HEK293 (cell line): Measurements from ENCODE around the gene IGFALS.
A peak's percentile ranks its signal among the peaks of the same experiment; 100 is the strongest.

Experiments used
- CTCF ChIA-PET: fragments of 350-600 bp; formaldehyde crosslinking; extraction: SDS; loops from one replicate; lab custom pipeline; 2021; ENCODE audit warnings: antibody characterized with exemption; lab: Yijun Ruan, JAX
- POLR2A ChIA-PET: fragments of 300-600 bp; formaldehyde crosslinking; extraction: SDS; loops from one replicate; lab custom pipeline; 2020; ENCODE audit warnings: antibody characterized with exemption, inconsistent platforms; lab: Yijun Ruan, JAX
- H3K27ac ChIP-seq: fragments of 200-500 bp; sonication (Bioruptor generic); 2 replicates; pipeline ENCODE4 v1.5.1; 2014; ENCODE audit warnings: low read depth, low read length, control low read depth, inconsistent platforms; ENCODE audit errors: extremely low read depth
- H3K36me3 ChIP-seq, 2 experiments: fragments of 200-500 bp in 1 of 2; sonication (Bioruptor generic) in 1 of 2; 1 replicate in 1 of 2; 2 replicates in 1 of 2; pipeline ENCODE4 v1.5.1; 2014 to 2017; ENCODE audit warnings: inconsistent platforms in 2 of 2, low read length in 2 of 2; ENCODE audit not compliant: control insufficient read depth in 2 of 2, insufficient read depth in 1 of 2
- H3K4me1 ChIP-seq: fragments of 200-500 bp; sonication (Bioruptor generic); 2 replicates; pipeline ENCODE4 v1.5.1; 2014; ENCODE audit warnings: mild to moderate bottlenecking, low read length, inconsistent platforms; ENCODE audit not compliant: control insufficient read depth, insufficient read depth
- H3K4me3 ChIP-seq: 2 replicates; pipeline ENCODE4 v1.5.1; 2011; ENCODE audit warnings: low read depth, mild to moderate bottlenecking, control low read depth, low read length, moderate library complexity
- H3K9me3 ChIP-seq: fragments of 200-500 bp; sonication (Bioruptor generic); 2 replicates; pipeline ENCODE4 v1.5.1; 2014; ENCODE audit warnings: low read depth, low read length, inconsistent platforms; ENCODE audit not compliant: control insufficient read depth, insufficient read depth
- HOXD13 ChIP-seq: sonication (generic); formaldehyde crosslinking; IDR thresholded peaks from 2 replicates; pipeline ENCODE4 v1.8.0; 2022; ENCODE audit warnings: missing genetic modification reagents, borderline replicate concordance
- KLF1 ChIP-seq: fragments of 450-650 bp; formaldehyde crosslinking; IDR thresholded peaks from 2 replicates; pipeline ENCODE4 v1.5.1; 2016; ENCODE audit warnings: missing biosample characterization, missing genetic modification characterization
- MEIS1 ChIP-seq: sonication (generic); formaldehyde crosslinking; IDR thresholded peaks from 2 replicates; pipeline ENCODE4 v1.8.1; 2022; ENCODE audit warnings: missing genetic modification reagents, mild to moderate bottlenecking, borderline replicate concordance
- MYNN ChIP-seq: fragments of 450-650 bp; formaldehyde crosslinking; IDR thresholded peaks from 2 replicates; pipeline ENCODE4 v1.5.1; 2016; ENCODE audit warnings: missing biosample characterization, missing genetic modification characterization, borderline replicate concordance
- PRDM10 ChIP-seq: fragments of 450-650 bp; formaldehyde crosslinking; IDR thresholded peaks from 2 replicates; pipeline ENCODE4 v1.5.1; 2016; ENCODE audit warnings: missing biosample characterization, missing genetic modification characterization
- SP2 ChIP-seq: fragments of 450-650 bp; formaldehyde crosslinking; IDR thresholded peaks from 2 replicates; pipeline ENCODE4 v1.5.1; 2016; ENCODE audit warnings: missing biosample characterization, missing genetic modification characterization
- SP3 ChIP-seq: fragments of 450-650 bp; formaldehyde crosslinking; IDR thresholded peaks from 2 replicates; pipeline ENCODE4 v1.5.1; 2016; ENCODE audit warnings: missing biosample characterization, missing genetic modification characterization
- SP7 ChIP-seq: fragments of 450-650 bp; formaldehyde crosslinking; IDR thresholded peaks from 2 replicates; pipeline ENCODE4 v1.5.1; 2016; ENCODE audit warnings: missing biosample characterization, missing genetic modification characterization
- ZBTB17 ChIP-seq: fragments of 450-650 bp; formaldehyde crosslinking; IDR thresholded peaks from 2 replicates; pipeline ENCODE4 v1.5.1; 2016; ENCODE audit warnings: missing biosample characterization, missing genetic modification characterization
- ZBTB48 ChIP-seq: fragments of 450-650 bp; formaldehyde crosslinking; IDR thresholded peaks from 2 replicates; pipeline ENCODE4 v1.5.1; 2016; ENCODE audit warnings: missing biosample characterization, missing genetic modification characterization
- ZBTB49 ChIP-seq: fragments of 450-650 bp; formaldehyde crosslinking; IDR thresholded peaks from 2 replicates; pipeline ENCODE4 v1.5.1; 2016; ENCODE audit warnings: missing biosample characterization, missing genetic modification characterization, low read depth
- ZNF155 ChIP-seq: fragments of 450-650 bp; formaldehyde crosslinking; IDR thresholded peaks from 2 replicates; pipeline ENCODE4 v1.5.1; 2016; ENCODE audit warnings: missing biosample characterization, missing genetic modification characterization
- ZNF274 ChIP-seq, 2 experiments: fragments of 200-500 bp in 1 of 2; fragments of 450-650 bp in 1 of 2; sonication (Bioruptor generic) in 1 of 2; formaldehyde crosslinking in 1 of 2; IDR thresholded peaks; 2 replicates each; pipeline versions ENCODE4 v1.5.1 to v1.6.1; 2014 to 2016; ENCODE audit warnings: borderline replicate concordance in 1 of 2, inconsistent platforms in 1 of 2, low read length in 1 of 2, missing biosample characterization in 1 of 2, missing genetic modification characterization in 1 of 2
- ZNF354C ChIP-seq: fragments of 450-650 bp; formaldehyde crosslinking; IDR thresholded peaks from 2 replicates; pipeline ENCODE4 v1.5.1; 2016; ENCODE audit warnings: missing biosample characterization, missing genetic modification characterization, low read depth, borderline replicate concordance
- ZNF404 ChIP-seq: fragments of 450-650 bp; formaldehyde crosslinking; IDR thresholded peaks from 2 replicates; pipeline ENCODE4 v1.5.1; 2017; ENCODE audit warnings: missing biosample characterization, missing genetic modification characterization
- ZNF501 ChIP-seq: fragments of 450-650 bp; formaldehyde crosslinking; IDR thresholded peaks from 2 replicates; pipeline ENCODE4 v1.5.1; 2016; ENCODE audit warnings: missing biosample characterization, missing genetic modification characterization
- ZNF530 ChIP-seq: fragments of 450-650 bp; formaldehyde crosslinking; IDR thresholded peaks from 2 replicates; pipeline ENCODE4 v1.5.1; 2016; ENCODE audit warnings: low read depth, missing biosample characterization, missing genetic modification characterization
- ZNF670 ChIP-seq: fragments of 450-650 bp; formaldehyde crosslinking; IDR thresholded peaks from 2 replicates; pipeline ENCODE4 v1.5.1; 2016; ENCODE audit warnings: missing biosample characterization, missing genetic modification characterization, low read depth
- ZNF76 ChIP-seq: fragments of 450-650 bp; formaldehyde crosslinking; IDR thresholded peaks from 2 replicates; pipeline ENCODE4; 2016; ENCODE audit warnings: low read depth, missing biosample characterization, missing genetic modification characterization, borderline replicate concordance
- ZNF776 ChIP-seq: fragments of 450-650 bp; formaldehyde crosslinking; IDR thresholded peaks from 2 replicates; pipeline ENCODE4 v1.5.0; 2017; ENCODE audit warnings: missing biosample characterization, missing genetic modification characterization, borderline replicate concordance
- ZNF792 ChIP-seq: fragments of 450-650 bp; formaldehyde crosslinking; IDR thresholded peaks from 2 replicates; pipeline ENCODE4 v1.5.1; 2016; ENCODE audit warnings: missing biosample characterization, missing genetic modification characterization
- ZNF843 ChIP-seq: fragments of 450-650 bp; formaldehyde crosslinking; IDR thresholded peaks from 2 replicates; pipeline ENCODE4 v1.5.1; 2016; ENCODE audit warnings: missing biosample characterization, missing genetic modification characterization
- TF ChIP-seq, protein P1 (sequence below): fragments of 450-650 bp; formaldehyde crosslinking; IDR thresholded peaks from 2 replicates; pipeline ENCODE4 v1.5.1; 2016; ENCODE audit warnings: missing biosample characterization, missing genetic modification characterization
- TF ChIP-seq, protein P2 (sequence below): fragments of 450-650 bp; formaldehyde crosslinking; IDR thresholded peaks from 2 replicates; pipeline ENCODE4 v1.5.1; 2016; ENCODE audit warnings: missing biosample characterization, missing genetic modification characterization
- TF ChIP-seq, protein P3 (sequence below): fragments of 450-650 bp; formaldehyde crosslinking; IDR thresholded peaks from 2 replicates; pipeline ENCODE4; 2016; ENCODE audit warnings: missing biosample characterization, missing genetic modification characterization
- TF ChIP-seq, protein P4 (sequence below): fragments of 450-650 bp; formaldehyde crosslinking; IDR thresholded peaks from 2 replicates; pipeline ENCODE4 v1.5.1; 2017; ENCODE audit warnings: missing biosample characterization, mild to moderate bottlenecking, missing genetic modification characterization, moderate library complexity

IGFALS gene

GRCh38 chr16:1772362-1772907 is 21.1 kb downstream of the IGFALS start, which contains the start of gene EME2:
Gene EME2, plus strand, starts transcription at chr16:1772810. Its CDS starts 418 bp downstream, at chr16:1773228.
- POLR2A ChIA-PET = interaction anchor here (0.5 to 6.0 kb wide), 10 partner anchors 9 to 269 kb away, joined by 3 to 113 read pairs (median 4); partner anchors contain the start of genes CRAMP1, IFT140, JPT2 and MAPK8IP3
- CTCF ChIA-PET = interaction anchor here (0.6 to 0.7 kb wide), 3 partner anchors 65 to 547 kb away, joined by 3 read pairs; no protein-coding TSS in a partner anchor
- Histone ChIP-seq H3K27ac (peak within 1 kb of the TSS; percentile 94), H3K4me3 (peak within 1 kb of the TSS; percentile 95), H3K36me3 (peaks cover 0 to 77% of the 10 kb centered on the region in 2 experiments; a peak in 1 of 3 replicates), H3K9me3 (no peaks in the 10 kb centered on the region), H3K4me1 (peaks cover 9% of the 10 kb centered on the region)
- TF ChIP-seq SP2 (peak; percentile 69), ZNF404 (tag by site-specific recombination) (no peak), ZNF501 (tag by site-specific recombination) (no peak), ZBTB17 (tag by site-specific recombination) (peak; percentile 80), ZNF274 (IDR thresholded peaks at IDR 0.05; ENCODE audit: low read length) (no peak), ZNF274 (tag by site-specific recombination; IDR thresholded peaks at IDR 0.05; ENCODE audit: borderline replicate concordance) (no peak), ZNF843 (no peak), ZNF155 (tag by site-specific recombination) (no peak), ZNF776 (tag by site-specific recombination) (no peak), MYNN (tag by site-specific recombination) (no peak), KLF1 (tag by site-specific recombination) (no peak), PRDM10 (tag by site-specific recombination) (no peak), ZBTB49 (tag by site-specific recombination) (no peak), SP7 (tag by site-specific recombination) (no peak), ZNF530 (tag by site-specific recombination) (no peak), ZNF354C (tag by site-specific recombination) (no peak), ZNF670 (no peak), ZNF792 (tag by site-specific recombination) (no peak), SP3 (tag by site-specific recombination) (peak; percentile 33; the same call in 1 of the 2 replicates), MEIS1 (CRISPR knock-in tag) (no peak), HOXD13 (CRISPR knock-in tag) (no peak), ZNF76 (tag by site-specific recombination) (0 out of 2 replicates have a peak, but pooled peaks have one; percentile 9), ZBTB48 (tag by site-specific recombination) (no peak)
- TF ChIP-seq, protein P1, sequence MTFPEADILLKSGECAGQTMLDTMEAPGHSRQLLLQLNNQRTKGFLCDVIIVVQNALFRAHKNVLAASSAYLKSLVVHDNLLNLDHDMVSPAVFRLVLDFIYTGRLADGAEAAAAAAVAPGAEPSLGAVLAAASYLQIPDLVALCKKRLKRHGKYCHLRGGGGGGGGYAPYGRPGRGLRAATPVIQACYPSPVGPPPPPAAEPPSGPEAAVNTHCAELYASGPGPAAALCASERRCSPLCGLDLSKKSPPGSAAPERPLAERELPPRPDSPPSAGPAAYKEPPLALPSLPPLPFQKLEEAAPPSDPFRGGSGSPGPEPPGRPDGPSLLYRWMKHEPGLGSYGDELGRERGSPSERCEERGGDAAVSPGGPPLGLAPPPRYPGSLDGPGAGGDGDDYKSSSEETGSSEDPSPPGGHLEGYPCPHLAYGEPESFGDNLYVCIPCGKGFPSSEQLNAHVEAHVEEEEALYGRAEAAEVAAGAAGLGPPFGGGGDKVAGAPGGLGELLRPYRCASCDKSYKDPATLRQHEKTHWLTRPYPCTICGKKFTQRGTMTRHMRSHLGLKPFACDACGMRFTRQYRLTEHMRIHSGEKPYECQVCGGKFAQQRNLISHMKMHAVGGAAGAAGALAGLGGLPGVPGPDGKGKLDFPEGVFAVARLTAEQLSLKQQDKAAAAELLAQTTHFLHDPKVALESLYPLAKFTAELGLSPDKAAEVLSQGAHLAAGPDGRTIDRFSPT = no peak
- TF ChIP-seq, protein P2, sequence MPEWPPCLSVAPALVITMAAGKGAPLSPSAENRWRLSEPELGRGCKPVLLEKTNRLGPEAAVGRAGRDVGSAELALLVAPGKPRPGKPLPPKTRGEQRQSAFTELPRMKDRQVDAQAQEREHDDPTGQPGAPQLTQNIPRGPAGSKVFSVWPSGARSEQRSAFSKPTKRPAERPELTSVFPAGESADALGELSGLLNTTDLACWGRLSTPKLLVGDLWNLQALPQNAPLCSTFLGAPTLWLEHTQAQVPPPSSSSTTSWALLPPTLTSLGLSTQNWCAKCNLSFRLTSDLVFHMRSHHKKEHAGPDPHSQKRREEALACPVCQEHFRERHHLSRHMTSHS (tag by site-specific recombination) = no peak
- TF ChIP-seq, protein P3, sequence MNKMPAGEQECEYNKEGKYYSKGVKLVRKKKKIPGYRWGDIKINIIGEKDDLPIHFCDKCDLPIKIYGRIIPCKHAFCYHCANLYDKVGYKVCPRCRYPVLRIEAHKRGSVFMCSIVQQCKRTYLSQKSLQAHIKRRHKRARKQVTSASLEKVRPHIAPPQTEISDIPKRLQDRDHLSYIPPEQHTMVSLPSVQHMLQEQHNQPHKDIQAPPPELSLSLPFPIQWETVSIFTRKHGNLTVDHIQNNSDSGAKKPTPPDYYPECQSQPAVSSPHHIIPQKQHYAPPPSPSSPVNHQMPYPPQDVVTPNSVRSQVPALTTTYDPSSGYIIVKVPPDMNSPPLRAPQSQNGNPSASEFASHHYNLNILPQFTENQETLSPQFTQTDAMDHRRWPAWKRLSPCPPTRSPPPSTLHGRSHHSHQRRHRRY = no peak
- TF ChIP-seq, protein P4, sequence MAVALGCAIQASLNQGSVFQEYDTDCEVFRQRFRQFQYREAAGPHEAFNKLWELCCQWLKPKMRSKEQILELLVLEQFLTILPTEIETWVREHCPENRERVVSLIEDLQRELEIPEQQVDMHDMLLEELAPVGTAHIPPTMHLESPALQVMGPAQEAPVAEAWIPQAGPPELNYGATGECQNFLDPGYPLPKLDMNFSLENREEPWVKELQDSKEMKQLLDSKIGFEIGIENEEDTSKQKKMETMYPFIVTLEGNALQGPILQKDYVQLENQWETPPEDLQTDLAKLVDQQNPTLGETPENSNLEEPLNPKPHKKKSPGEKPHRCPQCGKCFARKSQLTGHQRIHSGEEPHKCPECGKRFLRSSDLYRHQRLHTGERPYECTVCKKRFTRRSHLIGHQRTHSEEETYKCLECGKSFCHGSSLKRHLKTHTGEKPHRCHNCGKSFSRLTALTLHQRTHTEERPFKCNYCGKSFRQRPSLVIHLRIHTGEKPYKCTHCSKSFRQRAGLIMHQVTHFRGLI (tag by site-specific recombination) = no peak
